ENCODE measurements around the gene TTR.

DNA sequence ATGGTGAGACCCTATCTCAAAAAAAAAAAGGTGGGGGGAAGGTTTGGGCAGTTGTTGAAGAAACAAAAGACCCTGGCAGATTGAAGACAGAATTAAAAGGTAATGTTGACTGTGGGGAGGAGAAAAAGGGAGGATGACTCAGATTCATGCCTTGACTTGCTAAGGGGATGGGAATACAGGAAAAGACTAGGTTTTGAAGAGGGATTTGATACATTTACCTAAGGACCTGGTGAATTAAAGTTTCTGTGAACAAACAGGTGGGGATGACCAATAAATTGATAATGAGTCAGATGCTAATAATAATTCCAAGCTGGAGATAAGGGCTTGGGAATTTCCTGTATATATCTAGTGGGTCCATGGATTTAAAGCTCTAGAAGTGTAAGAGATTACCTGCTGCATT lies 27.6 kb downstream of the TTR start:
- TF ChIP-seq, protein P1, sequence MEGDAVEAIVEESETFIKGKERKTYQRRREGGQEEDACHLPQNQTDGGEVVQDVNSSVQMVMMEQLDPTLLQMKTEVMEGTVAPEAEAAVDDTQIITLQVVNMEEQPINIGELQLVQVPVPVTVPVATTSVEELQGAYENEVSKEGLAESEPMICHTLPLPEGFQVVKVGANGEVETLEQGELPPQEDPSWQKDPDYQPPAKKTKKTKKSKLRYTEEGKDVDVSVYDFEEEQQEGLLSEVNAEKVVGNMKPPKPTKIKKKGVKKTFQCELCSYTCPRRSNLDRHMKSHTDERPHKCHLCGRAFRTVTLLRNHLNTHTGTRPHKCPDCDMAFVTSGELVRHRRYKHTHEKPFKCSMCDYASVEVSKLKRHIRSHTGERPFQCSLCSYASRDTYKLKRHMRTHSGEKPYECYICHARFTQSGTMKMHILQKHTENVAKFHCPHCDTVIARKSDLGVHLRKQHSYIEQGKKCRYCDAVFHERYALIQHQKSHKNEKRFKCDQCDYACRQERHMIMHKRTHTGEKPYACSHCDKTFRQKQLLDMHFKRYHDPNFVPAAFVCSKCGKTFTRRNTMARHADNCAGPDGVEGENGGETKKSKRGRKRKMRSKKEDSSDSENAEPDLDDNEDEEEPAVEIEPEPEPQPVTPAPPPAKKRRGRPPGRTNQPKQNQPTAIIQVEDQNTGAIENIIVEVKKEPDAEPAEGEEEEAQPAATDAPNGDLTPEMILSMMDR (conservative IDR thresholded peaks at IDR 0.05), result no peak
- no peak for TF ChIP-seq ZFX (IDR thresholded peaks at IDR 0.05)
